ENCODE measurements around the gene TRIP4.

TRIP4 gene

DNA sequence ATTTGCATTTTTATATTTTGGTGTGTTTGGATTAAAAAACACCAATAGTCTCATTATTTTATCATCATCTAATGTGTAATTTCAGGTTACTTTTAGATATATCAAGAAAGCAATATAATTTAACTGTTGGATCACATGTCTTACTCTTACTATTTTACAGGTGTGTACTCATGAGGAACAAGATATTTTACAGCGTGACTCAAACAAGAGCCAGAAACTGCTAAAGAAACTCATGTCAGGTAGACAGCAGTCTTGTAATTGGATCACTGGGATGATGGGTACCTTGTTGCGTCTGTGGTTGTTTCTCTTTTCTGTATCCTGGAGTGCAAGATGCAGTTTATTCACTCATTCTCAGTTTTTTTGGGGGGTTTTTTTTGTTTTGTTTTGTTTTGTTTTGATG is 12.9 kb downstream of the TRIP4 start:
- TF ChIP-seq, protein P1, sequence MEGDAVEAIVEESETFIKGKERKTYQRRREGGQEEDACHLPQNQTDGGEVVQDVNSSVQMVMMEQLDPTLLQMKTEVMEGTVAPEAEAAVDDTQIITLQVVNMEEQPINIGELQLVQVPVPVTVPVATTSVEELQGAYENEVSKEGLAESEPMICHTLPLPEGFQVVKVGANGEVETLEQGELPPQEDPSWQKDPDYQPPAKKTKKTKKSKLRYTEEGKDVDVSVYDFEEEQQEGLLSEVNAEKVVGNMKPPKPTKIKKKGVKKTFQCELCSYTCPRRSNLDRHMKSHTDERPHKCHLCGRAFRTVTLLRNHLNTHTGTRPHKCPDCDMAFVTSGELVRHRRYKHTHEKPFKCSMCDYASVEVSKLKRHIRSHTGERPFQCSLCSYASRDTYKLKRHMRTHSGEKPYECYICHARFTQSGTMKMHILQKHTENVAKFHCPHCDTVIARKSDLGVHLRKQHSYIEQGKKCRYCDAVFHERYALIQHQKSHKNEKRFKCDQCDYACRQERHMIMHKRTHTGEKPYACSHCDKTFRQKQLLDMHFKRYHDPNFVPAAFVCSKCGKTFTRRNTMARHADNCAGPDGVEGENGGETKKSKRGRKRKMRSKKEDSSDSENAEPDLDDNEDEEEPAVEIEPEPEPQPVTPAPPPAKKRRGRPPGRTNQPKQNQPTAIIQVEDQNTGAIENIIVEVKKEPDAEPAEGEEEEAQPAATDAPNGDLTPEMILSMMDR (conservative IDR thresholded peaks at IDR 0.05; ENCODE audit: low read depth, low read length), result no peak
- Histone ChIP-seq H3K9ac (no peak overlapping the region), H3K79me2 (ENCODE audit: insufficient read depth, low read depth) (no peaks in the 10 kb centered on the region), H3K27ac (no peak overlapping the region; the same call in 1 of the 2 replicates), H3K4me1 (ENCODE audit: low read depth, poor library complexity, severe bottlenecking) (no peaks in the 10 kb centered on the region), H3K36me3 (ENCODE audit: insufficient read depth) (peaks cover 5% of the 10 kb centered on the region; the same call in 1 of the 2 replicates), H4K20me1 (ENCODE audit: insufficient read depth) (no peaks in the 10 kb centered on the region), H3K27me3 (ENCODE audit: insufficient read depth, low read depth) (no peaks in the 10 kb centered on the region), H3K4me3 (IDR thresholded peaks at IDR 0.05; ENCODE audit: insufficient read depth, low read depth, low read length) (no peak overlapping the region), H3K4me2 (no peak overlapping the region), H2AFZ (ENCODE audit: low read depth) (no peak overlapping the region)

DNA sequence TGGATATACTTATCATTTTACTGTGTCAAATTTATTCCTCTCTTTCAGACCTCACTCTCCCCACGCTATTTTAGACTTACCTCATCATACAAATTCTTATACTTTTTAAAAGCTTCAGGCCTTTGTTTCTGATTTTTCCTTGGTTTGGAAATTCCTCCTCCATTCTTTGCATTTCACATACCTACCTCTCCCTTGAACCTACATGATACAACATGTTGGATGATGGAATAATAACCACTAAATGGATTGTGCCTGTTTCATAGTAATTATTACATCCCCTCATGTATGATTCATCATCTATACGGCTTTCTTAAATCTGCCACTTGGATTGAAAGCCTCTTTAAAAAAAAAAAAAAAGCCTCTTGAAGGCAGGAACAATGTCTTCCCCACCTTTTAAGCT is 24.6 kb downstream of the TRIP4 start:
- no peaks in the 10 kb centered on the region for H3K4me1 ChIP-seq (ENCODE audit: low read depth, poor library complexity, severe bottlenecking)
- H2AFZ ChIP-seq (ENCODE audit: low read depth), result no peak overlapping the region
- H3K4me3 ChIP-seq (IDR thresholded peaks at IDR 0.05; ENCODE audit: insufficient read depth, low read depth, low read length), result no peak overlapping the region
- H3K79me2 ChIP-seq (ENCODE audit: insufficient read depth, low read depth), result no peaks in the 10 kb centered on the region
- no peaks in the 10 kb centered on the region for H3K36me3 ChIP-seq (ENCODE audit: insufficient read depth)
- H4K20me1 ChIP-seq (ENCODE audit: insufficient read depth), result no peaks in the 10 kb centered on the region
- TF ChIP-seq, protein P1 (conservative IDR thresholded peaks at IDR 0.05; ENCODE audit: low read depth, low read length), result no peak
- no peaks in the 10 kb centered on the region for H3K27me3 ChIP-seq (ENCODE audit: insufficient read depth, low read depth)
- no peak overlapping the region for H3K4me2 ChIP-seq
- no peak overlapping the region for H3K27ac ChIP-seq
- H3K9ac ChIP-seq, result no peak overlapping the region

DNA sequence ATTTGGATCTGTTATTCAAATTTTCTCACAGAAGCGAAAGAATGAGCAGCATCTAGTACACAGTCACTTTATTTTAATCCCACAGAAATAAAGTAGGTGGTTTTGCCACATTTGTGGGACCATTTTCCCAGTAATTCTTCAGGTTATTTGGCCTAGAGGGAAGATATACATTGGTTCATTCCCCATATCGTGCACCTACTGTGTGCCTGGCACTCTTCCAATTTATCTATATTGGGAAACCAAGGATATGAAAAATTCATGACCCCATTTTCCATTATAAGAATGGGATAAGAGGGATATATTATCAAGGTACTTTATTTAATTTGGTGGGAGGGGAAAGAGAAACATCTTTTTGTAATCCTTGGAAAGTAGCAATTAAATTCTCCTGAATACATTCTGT is 35.1 kb downstream of the TRIP4 start:
- TF ChIP-seq, protein P1 (conservative IDR thresholded peaks at IDR 0.05; ENCODE audit: low read depth, low read length), result no peak
- Histone ChIP-seq H3K27me3 (ENCODE audit: insufficient read depth, low read depth) (no peaks in the 10 kb centered on the region), H2AFZ (ENCODE audit: low read depth) (no peak overlapping the region), H3K4me1 (ENCODE audit: low read depth, poor library complexity, severe bottlenecking) (peaks cover 23% of the 10 kb centered on the region), H3K4me2 (no peak overlapping the region), H4K20me1 (ENCODE audit: insufficient read depth) (no peaks in the 10 kb centered on the region), H3K36me3 (ENCODE audit: insufficient read depth) (no peaks in the 10 kb centered on the region), H3K27ac (no peak overlapping the region), H3K9ac (no peak overlapping the region), H3K79me2 (ENCODE audit: insufficient read depth, low read depth) (no peaks in the 10 kb centered on the region), H3K4me3 (IDR thresholded peaks at IDR 0.05; ENCODE audit: insufficient read depth, low read depth, low read length) (no peak overlapping the region)

DNA sequence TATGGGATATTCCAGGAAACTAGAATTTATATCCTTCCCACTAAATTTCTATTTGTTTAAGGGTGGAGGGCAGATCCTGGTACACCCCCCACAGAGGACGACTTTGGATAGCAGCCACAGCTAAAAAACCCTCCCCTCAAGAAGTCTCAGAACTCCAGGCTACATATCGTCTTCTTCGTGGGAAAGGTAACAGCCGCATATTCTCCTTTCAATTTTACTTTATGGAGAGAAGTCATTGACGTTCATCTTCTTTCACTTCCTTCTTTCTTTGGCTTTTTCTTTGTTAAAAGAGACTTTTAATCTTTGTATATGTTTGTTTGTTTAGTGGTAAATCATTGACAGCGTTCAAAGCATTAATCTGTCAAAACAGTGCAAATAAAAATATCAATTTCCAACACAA is 36.3 kb downstream of the TRIP4 start:
- Histone ChIP-seq H3K79me2 (ENCODE audit: insufficient read depth, low read depth) (no peaks in the 10 kb centered on the region), H2AFZ (ENCODE audit: low read depth) (no peak overlapping the region), H3K4me2 (no peak overlapping the region), H3K9ac (no peak overlapping the region), H3K4me3 (IDR thresholded peaks at IDR 0.05; ENCODE audit: insufficient read depth, low read depth, low read length) (no peak overlapping the region), H4K20me1 (ENCODE audit: insufficient read depth) (no peaks in the 10 kb centered on the region), H3K36me3 (ENCODE audit: insufficient read depth) (no peaks in the 10 kb centered on the region), H3K27ac (no peak overlapping the region), H3K27me3 (ENCODE audit: insufficient read depth, low read depth) (no peaks in the 10 kb centered on the region), H3K4me1 (ENCODE audit: low read depth, poor library complexity, severe bottlenecking) (peaks cover 36% of the 10 kb centered on the region)
- TF ChIP-seq, protein P1 (conservative IDR thresholded peaks at IDR 0.05; ENCODE audit: low read depth, low read length), result no peak

Data from KMS-11 (cell line).